ENCODE results near the gene DLGAP4.

GRCh38 chr20:36275441-36276189 lies 30.5 kb upstream of the DLGAP4 start:
- TF ChIP-seq, protein P1, sequence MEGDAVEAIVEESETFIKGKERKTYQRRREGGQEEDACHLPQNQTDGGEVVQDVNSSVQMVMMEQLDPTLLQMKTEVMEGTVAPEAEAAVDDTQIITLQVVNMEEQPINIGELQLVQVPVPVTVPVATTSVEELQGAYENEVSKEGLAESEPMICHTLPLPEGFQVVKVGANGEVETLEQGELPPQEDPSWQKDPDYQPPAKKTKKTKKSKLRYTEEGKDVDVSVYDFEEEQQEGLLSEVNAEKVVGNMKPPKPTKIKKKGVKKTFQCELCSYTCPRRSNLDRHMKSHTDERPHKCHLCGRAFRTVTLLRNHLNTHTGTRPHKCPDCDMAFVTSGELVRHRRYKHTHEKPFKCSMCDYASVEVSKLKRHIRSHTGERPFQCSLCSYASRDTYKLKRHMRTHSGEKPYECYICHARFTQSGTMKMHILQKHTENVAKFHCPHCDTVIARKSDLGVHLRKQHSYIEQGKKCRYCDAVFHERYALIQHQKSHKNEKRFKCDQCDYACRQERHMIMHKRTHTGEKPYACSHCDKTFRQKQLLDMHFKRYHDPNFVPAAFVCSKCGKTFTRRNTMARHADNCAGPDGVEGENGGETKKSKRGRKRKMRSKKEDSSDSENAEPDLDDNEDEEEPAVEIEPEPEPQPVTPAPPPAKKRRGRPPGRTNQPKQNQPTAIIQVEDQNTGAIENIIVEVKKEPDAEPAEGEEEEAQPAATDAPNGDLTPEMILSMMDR (conservative IDR thresholded peaks at IDR 0.05 in 1 of 2, IDR thresholded peaks at IDR 0.05 in 1 of 2; ENCODE audit: extremely low read depth in 1 of 2, insufficient read depth in 1 of 2, low read depth in 1 of 2, low read length in 2 of 2), result no peak
- TF ChIP-seq EZH2 (IDR thresholded peaks at IDR 0.05; ENCODE audit: borderline replicate concordance, low read length), result no peak
